C4-2B (cell line): Measurements from ENCODE around the gene GALK2.

ENCODE experiments used
- ZFX ChIP-seq: fragments of 450-650 bp; IDR thresholded peaks from 2 replicates; pipeline ENCODE4 v1.6.1; 2017
- TF ChIP-seq, protein P1 (sequence below): fragments of 450-650 bp; conservative IDR thresholded peaks from 2 replicates; pipeline ENCODE4 v1.5.1; 2017; ENCODE audit warnings: mild to moderate bottlenecking

DNA sequence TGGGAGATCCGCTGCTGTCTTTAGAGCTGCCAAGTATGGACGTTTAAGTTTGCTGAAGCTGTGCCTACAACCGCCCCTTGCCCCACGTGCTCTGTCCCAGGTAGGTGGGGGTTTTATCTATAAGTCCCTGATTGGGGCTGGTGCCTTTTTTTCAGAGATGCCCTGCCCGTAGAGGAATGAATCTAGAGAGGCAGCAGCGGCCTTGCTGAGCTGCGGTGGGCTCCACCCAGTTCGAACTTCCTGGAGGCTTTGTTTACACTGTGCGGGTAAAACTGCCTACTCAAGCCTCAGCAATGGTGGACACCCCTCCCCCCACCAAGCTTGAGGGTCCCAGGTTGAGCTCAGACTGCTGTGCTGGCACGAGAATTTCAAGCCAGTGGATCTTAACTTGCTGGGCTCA lies 169.6 kb downstream of the GALK2 start:
- TF ChIP-seq, protein P1, sequence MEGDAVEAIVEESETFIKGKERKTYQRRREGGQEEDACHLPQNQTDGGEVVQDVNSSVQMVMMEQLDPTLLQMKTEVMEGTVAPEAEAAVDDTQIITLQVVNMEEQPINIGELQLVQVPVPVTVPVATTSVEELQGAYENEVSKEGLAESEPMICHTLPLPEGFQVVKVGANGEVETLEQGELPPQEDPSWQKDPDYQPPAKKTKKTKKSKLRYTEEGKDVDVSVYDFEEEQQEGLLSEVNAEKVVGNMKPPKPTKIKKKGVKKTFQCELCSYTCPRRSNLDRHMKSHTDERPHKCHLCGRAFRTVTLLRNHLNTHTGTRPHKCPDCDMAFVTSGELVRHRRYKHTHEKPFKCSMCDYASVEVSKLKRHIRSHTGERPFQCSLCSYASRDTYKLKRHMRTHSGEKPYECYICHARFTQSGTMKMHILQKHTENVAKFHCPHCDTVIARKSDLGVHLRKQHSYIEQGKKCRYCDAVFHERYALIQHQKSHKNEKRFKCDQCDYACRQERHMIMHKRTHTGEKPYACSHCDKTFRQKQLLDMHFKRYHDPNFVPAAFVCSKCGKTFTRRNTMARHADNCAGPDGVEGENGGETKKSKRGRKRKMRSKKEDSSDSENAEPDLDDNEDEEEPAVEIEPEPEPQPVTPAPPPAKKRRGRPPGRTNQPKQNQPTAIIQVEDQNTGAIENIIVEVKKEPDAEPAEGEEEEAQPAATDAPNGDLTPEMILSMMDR: no peak
- TF ChIP-seq ZFX: no peak
